Epithelial cell of esophagus (primary cell): ENCODE data around the gene WDR53.
"Not testable (repeated sequence)": the region's sequence is repeated elsewhere in the genome, so short reads cannot be mapped to it uniquely, and the experiment has no call there.

Source experiments
- DNase-seq: peaks from one replicate; pipeline ENCODE4 v3.0.0; 2010; ENCODE audit warnings: low read depth
- H3K4me3 ChIP-seq: 2 replicates; pipeline ENCODE4 v1.5.1; 2011; ENCODE audit warnings: mild to moderate bottlenecking, low read length, control low read depth
- TF ChIP-seq, protein P1 (sequence below): IDR thresholded peaks from 2 replicates; pipeline ENCODE4 v1.5.1; 2011; ENCODE audit warnings: low read depth, mild to moderate bottlenecking, low read length, control low read depth, inconsistent platforms; ENCODE audit not compliant: insufficient read depth; ENCODE audit errors: missing control alignments

Gene WDR53

DNA sequence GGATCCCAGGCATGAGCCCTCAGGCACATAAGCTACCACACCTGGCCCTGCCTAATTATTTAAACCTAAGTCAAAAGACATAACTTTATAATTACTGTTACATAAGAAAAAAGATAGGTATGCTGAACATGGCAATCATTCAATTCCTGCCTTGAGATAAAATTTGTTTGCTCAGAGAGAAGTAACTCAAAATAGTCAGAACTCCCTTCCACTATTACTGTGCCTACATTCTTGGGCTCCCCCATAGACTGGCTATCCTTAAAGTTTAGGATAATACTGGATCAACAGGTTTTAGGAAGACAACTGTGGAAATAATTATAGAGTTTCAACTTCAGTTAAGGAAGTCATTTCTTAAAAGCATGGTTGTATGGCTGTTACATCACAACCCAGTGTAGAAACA, 9.9 kb downstream of the WDR53 start:
- no peak for DNase-seq
- H3K4me3 ChIP-seq = no peak overlapping the region
- TF ChIP-seq, protein P1, sequence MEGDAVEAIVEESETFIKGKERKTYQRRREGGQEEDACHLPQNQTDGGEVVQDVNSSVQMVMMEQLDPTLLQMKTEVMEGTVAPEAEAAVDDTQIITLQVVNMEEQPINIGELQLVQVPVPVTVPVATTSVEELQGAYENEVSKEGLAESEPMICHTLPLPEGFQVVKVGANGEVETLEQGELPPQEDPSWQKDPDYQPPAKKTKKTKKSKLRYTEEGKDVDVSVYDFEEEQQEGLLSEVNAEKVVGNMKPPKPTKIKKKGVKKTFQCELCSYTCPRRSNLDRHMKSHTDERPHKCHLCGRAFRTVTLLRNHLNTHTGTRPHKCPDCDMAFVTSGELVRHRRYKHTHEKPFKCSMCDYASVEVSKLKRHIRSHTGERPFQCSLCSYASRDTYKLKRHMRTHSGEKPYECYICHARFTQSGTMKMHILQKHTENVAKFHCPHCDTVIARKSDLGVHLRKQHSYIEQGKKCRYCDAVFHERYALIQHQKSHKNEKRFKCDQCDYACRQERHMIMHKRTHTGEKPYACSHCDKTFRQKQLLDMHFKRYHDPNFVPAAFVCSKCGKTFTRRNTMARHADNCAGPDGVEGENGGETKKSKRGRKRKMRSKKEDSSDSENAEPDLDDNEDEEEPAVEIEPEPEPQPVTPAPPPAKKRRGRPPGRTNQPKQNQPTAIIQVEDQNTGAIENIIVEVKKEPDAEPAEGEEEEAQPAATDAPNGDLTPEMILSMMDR = no peak

DNA sequence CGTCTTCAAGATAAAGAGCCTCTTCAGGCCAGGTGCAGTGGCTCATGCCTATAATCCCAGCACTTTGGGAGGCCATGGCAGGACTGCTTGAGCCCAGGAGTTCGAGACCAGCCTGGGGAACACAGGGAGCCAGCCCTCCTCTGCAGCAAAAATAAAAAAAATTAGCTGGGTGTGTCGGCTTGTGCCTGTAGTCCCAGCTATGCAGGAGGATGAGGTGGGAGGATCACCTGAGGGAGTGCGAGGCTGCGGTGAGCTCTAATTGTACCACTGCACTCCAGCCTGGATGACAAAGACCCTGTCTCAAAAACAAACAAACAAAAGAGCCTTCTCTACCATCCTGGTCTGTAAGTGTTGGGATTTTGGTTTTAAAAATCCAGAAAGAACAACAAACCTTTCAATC, 11.1 kb downstream of the WDR53 start:
- TF ChIP-seq, protein P1 = no peak
- H3K4me3 ChIP-seq = no peak overlapping the region
- DNase-seq = no peak

DNA sequence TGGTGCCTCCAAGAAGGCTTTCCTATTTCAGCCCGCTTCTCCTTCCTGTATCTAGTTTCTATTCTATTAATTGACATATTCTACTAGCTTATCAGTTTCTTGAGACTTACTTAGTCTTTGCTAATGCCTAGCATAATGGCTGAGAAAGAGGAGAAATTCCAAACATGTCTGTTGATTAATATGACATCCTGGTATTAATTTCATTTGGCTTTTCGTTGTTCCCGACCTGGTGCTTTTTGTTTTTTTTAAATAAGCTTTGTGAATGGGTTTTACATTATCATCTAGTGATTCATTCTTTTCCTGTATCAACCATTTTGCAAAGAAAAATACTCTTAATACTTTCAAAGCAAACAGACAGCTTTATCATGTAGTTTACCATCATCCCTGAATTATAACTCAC, 13.1 kb downstream of the WDR53 start:
- no peak for DNase-seq
- H3K4me3 ChIP-seq = no peak overlapping the region
- TF ChIP-seq, protein P1 = no peak

DNA sequence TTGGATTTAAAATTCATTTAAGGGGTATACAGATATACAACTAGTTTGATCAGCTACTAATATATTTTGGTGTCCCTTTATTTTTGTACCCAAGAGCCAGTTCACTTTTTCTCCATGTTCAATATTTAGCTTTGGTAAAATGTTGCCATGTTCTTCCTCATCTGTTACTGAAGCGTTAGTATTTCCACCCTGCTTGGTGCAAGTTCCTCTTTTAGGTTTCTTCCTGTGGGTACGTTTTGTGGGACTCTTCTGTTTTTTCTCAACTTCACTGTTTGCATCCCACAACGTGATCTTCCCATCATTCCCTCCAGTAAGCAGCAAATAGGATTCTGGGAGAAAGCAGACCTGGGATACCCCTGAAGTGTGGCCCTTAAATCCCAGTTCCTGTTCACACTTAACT, 14.1 kb downstream of the WDR53 start:
- DNase-seq = no peak
- TF ChIP-seq, protein P1 = no peak
- H3K4me3 ChIP-seq = no peak overlapping the region

DNA sequence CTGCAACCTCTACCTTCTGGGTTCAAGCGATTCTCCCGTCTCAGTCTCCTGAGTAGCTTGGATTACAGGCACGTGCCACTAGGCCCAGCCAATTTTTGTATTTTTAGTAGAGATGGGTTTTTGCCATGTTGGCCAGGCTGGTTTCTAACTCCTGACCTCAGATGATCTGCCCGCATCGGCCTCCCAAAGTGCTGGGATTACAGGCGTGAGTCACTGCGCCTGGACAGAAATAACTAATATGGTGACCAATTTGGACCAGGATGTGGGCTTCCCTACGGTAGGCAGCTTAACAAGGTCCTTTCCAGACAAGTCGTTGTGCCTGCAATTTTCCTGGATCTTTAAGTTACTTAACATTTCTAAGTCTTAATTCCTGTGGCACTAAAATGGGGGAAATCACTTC, 14.8 kb downstream of the WDR53 start:
- no peak overlapping the region for H3K4me3 ChIP-seq
- TF ChIP-seq, protein P1 = no peak
- no peak for DNase-seq

DNA sequence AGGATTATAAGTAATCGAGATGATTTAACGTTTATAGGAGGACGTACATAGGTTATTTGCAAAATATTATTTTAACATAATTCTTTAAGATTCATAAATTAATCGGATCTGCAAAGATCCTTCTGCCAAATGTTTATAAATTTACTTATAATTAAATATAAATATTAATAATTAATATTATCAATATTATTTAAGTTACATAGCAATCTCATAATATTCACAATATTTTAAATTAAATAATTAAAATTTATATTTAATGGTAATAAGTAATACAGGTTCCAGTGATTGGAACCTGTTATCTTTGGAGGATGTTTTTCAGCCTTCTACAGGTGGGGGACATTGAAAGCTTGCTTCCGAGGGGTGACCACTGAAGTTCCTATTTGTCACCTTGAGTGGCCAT, 16.1 kb downstream of the WDR53 start:
- TF ChIP-seq, protein P1 = no peak

DNA sequence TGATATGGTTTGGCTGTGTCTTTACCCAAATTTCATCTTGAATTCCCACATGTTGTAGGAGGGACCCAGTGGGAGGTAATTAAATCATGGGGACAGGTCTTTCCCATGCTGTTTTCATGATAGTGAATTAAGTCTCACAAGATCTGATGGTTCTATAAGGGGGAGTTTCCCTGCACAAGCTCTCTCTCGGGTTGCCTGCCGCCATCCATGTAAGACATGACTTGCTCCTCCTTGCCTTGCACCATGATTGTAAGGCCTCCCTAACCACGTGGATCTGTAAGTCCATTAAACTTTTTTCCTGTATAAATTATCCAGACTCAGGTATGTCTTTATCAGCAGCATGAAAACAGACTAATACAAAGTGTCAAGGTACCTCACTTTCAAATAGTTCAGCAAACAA, 18.2 kb downstream of the WDR53 start:
- not testable (repeated sequence) for DNase-seq, H3K4me3 ChIP-seq

More for the DNA sequence above, 16.1 kb downstream of the WDR53 start:
- H3K4me3 ChIP-seq = no peak overlapping the region
- DNase-seq = no peak

DNA sequence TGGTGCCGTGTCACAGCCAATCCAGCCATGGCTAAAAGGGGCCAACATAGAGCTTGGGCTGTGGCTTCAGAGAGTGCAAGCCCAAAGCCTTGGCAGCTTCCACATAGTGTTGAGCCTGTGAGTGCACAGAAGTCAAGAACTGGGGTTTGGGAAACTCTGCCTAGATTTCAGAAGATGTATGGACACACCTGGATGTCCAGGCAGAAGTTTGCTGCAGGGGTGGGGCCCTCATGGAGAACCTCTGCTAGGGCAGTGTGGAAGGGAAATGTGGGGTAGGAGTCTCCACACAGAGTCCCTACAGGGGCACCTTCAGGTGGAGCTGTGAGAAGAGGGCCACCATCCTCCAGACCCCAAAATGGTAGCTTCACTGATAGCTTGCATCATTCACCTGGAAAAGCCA, 19.0 kb downstream of the WDR53 start:
- not testable (repeated sequence) for DNase-seq

More for the DNA sequence above, 19.0 kb downstream of the WDR53 start:
- not testable (repeated sequence) for H3K4me3 ChIP-seq
